Measurements from ENCODE around the gene AOC1.
A peak's percentile ranks its signal among the peaks of the same experiment; 100 is the strongest.

Gene AOC1

GRCh38 chr7:150858236-150859197 lies 6.2 kb downstream of the AOC1 start:
- no peak for DNase-seq

GRCh38 chr7:150860291-150860977 lies 8.1 kb downstream of the AOC1 start:
- DNase-seq = no peak

GRCh38 chr7:150860978-150861295 lies 8.6 kb downstream of the AOC1 start:
- DNase-seq = no peak

- DNase-seq = no peak
Observed at GRCh38 chr7:150862356-150862755, 10.0 kb downstream of the AOC1 start.

GRCh38 chr7:150863946-150864345 lies 11.6 kb downstream of the AOC1 start:
- DNase-seq = no peak

GRCh38 chr7:150866932-150867564 lies 14.7 kb downstream of the AOC1 start:
- DNase-seq = no peak

GRCh38 chr7:150867605-150868004 lies 15.3 kb downstream of the AOC1 start:
- DNase-seq = no peak

- no peak for DNase-seq
Observed at GRCh38 chr7:150869467-150869866, 17.1 kb downstream of the AOC1 start.

- DNase-seq = no peak
Observed at GRCh38 chr7:150871601-150872000, 19.3 kb downstream of the AOC1 start.

GRCh38 chr7:150874401-150875198 lies 22.3 kb downstream of the AOC1 start:
- DNase-seq = no peak

GRCh38 chr7:150875791-150876190 lies 23.5 kb downstream of the AOC1 start:
- DNase-seq = no peak

- DNase-seq = peak; percentile 17
Observed at GRCh38 chr7:150876817-150877526, 24.7 kb downstream of the AOC1 start.

GRCh38 chr7:150877536-150877935 lies 25.2 kb downstream of the AOC1 start:
- DNase-seq = no peak

- no peak for DNase-seq
Observed at GRCh38 chr7:150879345-150879744, 27.0 kb downstream of the AOC1 start.

- no peak for DNase-seq
Observed at GRCh38 chr7:150881189-150881588, 28.9 kb downstream of the AOC1 start.

- DNase-seq = no peak
Observed at GRCh38 chr7:150890853-150891584, 38.7 kb downstream of the AOC1 start.

- DNase-seq = no peak
Observed at GRCh38 chr7:150891740-150892139, 39.4 kb downstream of the AOC1 start.

GRCh38 chr7:150895809-150896208 lies 43.5 kb downstream of the AOC1 start:
- no peak for DNase-seq

- DNase-seq = no peak
Observed at GRCh38 chr7:150896562-150897209, 44.4 kb downstream of the AOC1 start.

- no peak for DNase-seq
Observed at GRCh38 chr7:150897502-150898474, 45.5 kb downstream of the AOC1 start.
